GM12865 (cell line): ENCODE results near the gene RNLS.
A peak's percentile ranks its signal among the peaks of the same experiment; 100 is the strongest.

Experiments used
- DNase-seq: peaks from one replicate; pipeline ENCODE4 v3.0.0; 2010; ENCODE audit warnings: low read depth
- H3K4me3 ChIP-seq: 2 replicates; pipeline ENCODE4 v1.5.1; 2011; ENCODE audit warnings: mild to moderate bottlenecking, low read depth, low read length, control low read depth
- TF ChIP-seq, protein P1 (sequence below): IDR thresholded peaks from 2 replicates; pipeline ENCODE4 v1.5.1; 2011; ENCODE audit warnings: low read length, control low read depth, low read depth, inconsistent platforms; ENCODE audit not compliant: insufficient read depth; ENCODE audit errors: missing control alignments

RNLS gene

DNA sequence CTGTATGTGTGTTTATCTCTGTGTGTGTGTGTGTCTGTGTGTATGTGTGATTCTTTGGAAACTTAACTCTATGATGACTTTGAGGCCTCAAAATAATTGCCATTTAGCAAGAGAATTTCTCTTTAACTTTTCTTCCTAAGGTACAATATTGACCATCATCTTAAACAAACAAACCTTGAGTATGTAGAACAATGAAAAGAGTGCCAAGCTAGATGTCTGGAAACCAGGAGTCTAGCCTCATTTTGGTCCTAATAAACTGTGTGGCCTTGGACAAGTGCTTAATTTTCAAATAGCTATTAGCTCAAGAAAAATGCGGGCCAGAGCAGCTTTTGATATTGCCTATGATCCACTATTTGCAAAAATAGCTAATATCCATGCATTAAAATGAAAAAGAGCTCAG is 119.3 kb downstream of the RNLS start:
- H3K4me3 ChIP-seq: no peak overlapping the region
- DNase-seq: no peak
- TF ChIP-seq, protein P1, sequence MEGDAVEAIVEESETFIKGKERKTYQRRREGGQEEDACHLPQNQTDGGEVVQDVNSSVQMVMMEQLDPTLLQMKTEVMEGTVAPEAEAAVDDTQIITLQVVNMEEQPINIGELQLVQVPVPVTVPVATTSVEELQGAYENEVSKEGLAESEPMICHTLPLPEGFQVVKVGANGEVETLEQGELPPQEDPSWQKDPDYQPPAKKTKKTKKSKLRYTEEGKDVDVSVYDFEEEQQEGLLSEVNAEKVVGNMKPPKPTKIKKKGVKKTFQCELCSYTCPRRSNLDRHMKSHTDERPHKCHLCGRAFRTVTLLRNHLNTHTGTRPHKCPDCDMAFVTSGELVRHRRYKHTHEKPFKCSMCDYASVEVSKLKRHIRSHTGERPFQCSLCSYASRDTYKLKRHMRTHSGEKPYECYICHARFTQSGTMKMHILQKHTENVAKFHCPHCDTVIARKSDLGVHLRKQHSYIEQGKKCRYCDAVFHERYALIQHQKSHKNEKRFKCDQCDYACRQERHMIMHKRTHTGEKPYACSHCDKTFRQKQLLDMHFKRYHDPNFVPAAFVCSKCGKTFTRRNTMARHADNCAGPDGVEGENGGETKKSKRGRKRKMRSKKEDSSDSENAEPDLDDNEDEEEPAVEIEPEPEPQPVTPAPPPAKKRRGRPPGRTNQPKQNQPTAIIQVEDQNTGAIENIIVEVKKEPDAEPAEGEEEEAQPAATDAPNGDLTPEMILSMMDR: no peak

DNA sequence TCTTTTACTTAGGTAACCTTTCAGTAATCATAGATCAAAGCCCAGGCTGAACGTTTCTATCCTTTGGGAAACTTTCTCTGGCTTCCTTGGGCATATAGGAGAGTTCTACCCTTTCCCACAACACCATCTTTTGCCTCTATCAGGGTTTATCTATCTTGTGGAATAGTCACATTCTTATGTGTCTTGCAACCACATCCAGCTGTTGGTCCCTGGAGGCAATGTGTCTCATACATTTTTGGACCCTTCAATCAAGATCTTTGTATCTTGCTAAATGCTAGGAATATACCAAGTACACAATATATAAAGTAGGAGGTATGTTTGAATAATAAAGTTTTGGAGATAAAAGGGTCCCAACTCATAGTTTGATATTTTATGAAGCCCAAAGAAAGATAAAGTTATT is 121.7 kb downstream of the RNLS start:
- H3K4me3 ChIP-seq: no peak overlapping the region
- TF ChIP-seq, protein P1: no peak
- DNase-seq: no peak

DNA sequence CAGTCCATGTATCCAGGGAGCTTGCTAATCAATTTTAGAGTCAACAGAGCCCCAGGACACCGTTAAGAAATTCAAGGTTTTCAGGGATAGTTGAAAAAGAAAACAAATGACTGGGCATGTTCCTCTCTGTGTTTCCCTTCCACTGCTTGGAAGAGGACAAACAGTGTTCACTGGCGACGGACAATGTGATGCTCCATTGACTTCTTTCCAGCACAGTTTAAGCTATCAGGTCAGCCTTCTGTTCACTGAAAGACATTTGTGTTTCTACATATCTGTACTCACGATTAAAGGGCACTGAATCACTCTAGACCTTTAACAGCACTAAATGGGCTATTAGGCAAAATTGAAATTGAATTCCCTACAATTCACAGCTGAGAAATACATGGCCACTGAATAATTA is 123.6 kb downstream of the RNLS start:
- TF ChIP-seq, protein P1: no peak
- DNase-seq: no peak
- no peak overlapping the region for H3K4me3 ChIP-seq

DNA sequence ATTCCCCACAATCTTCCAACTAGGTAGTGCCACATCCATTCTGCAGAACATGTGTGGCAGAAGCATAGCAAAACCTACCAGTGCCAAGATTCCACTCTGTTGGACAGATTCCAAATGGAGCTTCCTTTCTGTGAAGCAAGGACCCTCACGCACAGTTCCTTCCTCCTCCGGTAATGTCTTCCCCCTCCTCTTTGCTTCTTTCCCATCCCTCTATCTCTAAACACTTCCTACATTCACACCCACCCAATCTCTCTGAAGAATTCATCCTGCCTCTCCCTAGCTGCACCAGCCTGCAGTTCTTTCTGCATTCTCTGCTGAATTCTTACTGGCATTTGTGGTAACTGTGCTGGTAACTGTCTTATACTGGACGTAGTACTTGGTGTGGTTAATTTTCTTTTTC is 124.9 kb downstream of the RNLS start:
- DNase-seq: no peak
- TF ChIP-seq, protein P1: no peak
- H3K4me3 ChIP-seq: no peak overlapping the region

DNA sequence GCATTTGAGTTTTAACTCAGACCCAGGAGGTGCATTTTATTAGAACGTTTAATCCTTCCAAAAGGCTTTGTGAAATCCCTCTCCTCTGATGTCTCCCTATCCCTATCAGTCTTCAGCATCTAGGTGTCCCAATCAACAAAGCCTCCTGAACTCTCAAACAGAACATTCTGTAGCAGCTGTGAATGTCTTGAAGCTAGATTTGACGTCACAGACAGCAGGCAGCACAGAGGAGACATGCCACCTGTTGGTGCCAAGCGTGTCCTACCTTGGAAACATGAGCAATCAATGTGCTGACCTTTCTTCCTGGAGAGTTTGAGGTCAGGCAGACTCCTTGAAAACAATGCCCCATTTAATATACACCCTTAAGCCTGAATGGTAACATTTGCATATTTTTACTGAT is 125.5 kb downstream of the RNLS start:
- TF ChIP-seq, protein P1: no peak
- DNase-seq: peak; percentile 13
- no peak overlapping the region for H3K4me3 ChIP-seq

DNA sequence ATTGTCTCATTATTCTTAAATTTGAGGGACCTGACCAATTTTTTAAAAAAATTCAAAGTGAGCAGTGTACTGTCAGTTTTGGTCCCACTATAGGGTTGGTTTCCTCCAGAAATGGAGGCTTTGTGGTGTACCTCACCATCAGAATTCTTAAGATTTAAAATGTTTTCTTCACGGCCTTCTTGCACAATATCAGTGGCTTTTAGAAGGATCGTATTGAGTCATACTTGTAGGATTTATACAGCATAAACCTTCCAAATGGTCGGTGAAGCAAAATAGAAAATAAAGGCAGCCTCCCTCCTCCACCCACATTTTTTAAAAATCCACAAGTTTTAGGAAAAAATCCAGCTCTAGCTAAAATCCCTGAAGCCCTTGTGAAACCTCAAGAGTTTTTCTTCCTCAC is 126.4 kb downstream of the RNLS start:
- H3K4me3 ChIP-seq: no peak overlapping the region
- no peak for DNase-seq
- TF ChIP-seq, protein P1: no peak

DNA sequence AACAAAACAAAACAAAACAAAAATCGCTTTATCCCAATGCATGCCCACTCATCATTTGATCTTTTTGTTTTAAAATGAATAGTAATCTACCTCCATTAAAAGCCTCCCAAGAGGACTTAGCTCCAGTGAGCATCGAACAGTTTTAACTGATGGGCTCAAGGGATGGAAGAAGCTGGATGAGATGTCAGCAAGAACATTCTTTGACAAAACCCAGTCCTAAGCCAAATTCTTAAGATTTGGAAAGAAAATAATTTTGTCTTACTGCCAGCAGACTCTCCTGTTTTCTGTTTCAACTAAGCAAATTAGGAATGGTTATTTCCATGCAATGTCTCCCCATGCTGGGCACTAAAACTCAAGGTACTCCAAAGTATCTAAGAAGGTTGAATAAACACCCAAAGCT is 127.3 kb downstream of the RNLS start:
- H3K4me3 ChIP-seq: no peak overlapping the region
- DNase-seq: no peak
- TF ChIP-seq, protein P1: no peak
